Ureter (tissue), 1 donor: ENCODE results near the gene WWOX. TPM values are rescaled to one million over a fixed set of nuclear protein-coding genes. Genes with fewer than 3 reads are reported as not detected.

Experiments used
- DNase-seq: peaks from one replicate; pipeline ENCODE4 v3.0.0-alpha.2; 2020; ENCODE audit warnings: low spot score
- total RNA-seq: library from RNA; stranded (reverse); gene quantifications from one replicate; pipeline ENCODE4 v1.2.4, GENCODE V29; 2023
- donor health status: DM: yes; HTN: yes; CAD: no.

WWOX gene
- total RNA-seq, 1 donor from 2014 or later = 23.5 TPM

DNA sequence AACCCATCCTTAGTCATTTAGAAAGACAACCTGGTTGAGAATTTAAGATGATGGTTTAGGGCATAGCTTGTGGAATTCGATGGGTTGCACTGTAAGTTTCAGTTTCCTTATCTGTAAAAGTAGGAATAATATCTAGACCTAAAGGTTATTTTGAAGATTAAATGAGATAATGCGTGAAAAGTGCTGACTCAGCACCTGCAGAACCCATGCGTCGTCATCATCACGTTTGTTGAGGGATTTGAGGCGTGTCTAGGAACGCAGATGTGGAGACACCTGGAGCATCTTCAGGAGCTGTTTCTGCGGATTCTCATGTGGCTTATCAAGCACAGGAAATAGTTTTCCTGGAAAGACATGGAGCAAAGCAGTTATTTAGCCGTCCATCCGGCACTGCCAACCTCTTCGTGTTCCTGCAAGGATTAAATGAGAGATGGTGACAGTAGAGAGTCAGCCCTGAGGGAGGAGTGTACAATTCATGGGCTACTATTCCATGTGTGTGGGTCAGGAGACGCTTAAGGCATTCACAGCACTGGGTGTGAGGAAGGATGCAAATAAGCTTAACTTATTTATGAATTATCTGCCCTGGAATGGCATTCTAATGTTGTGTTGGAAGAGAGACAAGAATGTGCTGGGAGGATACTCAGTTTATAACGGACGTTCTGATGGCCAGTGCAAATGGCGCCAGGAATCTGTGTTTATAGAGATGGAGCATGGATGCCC lies 965.0 kb downstream of the WWOX start:
- DNase-seq = no peak

DNA sequence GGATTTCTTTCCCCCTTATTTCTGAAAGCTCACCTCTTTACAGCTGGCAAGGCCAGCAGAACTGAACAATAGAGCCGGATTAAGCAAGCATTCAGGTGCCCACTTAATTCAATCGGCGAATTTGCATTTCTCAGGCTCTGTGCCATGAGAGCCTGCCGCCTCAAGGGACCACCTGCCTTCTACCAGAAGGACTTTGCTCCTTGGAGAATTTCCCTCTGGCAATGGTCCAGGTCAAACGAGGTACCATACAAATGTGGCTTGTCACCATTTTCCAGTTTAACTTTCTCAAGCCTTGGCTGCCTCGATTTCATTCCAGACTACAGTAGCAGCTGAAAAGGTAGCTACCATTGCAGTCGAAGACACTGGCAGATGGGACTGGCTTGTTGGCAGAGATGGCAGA lies 967.1 kb downstream of the WWOX start:
- no peak for DNase-seq

DNA sequence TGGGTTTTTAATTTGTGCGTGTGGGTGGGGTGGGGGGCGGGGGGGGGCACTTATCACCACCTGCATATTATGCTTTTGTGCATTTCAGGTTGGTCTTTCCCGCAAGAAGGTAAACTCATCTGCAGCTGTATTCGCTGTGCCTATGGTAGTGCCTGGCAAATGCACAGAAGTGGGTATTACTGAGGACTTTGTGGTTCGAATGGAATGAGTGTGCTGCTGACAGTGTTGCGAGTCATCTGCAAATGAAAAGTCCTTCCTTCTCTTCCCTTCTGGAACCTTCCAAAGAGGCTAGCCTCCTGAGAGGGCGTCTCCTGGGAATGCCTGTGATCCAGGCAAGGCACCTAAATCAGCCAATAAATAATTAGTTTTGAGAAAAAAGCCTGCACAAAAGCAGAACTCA lies 968.1 kb downstream of the WWOX start:
- DNase-seq = no peak

DNA sequence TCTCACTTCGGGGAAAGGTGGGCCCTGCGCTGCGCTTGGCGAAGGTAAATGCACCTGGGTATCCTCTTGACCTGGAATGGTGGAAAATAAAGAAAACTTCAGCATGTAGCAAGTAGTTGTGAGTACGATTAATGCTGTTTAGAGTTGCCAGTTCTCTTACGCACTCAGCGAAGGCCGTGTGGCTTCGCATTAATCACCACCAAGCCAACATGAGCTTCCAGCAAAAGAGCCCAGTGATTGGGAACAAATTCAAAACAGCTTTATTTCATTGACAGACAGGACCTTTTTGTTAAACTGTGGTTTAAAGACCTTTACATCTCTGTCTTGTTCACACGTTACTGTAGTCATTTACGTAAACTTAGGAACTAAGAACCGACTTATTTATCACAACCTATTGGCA lies 969.7 kb downstream of the WWOX start:
- DNase-seq = no peak

DNA sequence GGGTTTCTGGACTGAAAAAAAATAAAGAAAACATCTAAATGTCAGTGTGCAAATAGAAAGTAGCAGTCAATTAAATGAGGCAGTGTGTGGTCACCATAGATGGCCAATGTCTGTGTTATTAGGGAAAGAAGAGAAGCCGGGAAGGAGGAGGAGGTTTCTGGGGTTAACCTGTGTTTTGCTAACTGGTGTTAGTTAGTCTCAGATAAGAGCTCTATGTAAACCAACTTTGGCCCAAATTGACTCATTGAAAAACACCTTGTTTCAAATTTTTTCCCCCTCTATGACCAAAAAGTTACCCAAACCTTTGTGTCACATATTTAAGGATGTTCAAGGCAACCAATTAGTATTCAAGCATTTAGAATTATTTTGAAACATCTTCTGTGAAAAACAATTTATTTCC lies 970.2 kb downstream of the WWOX start:
- no peak for DNase-seq

DNA sequence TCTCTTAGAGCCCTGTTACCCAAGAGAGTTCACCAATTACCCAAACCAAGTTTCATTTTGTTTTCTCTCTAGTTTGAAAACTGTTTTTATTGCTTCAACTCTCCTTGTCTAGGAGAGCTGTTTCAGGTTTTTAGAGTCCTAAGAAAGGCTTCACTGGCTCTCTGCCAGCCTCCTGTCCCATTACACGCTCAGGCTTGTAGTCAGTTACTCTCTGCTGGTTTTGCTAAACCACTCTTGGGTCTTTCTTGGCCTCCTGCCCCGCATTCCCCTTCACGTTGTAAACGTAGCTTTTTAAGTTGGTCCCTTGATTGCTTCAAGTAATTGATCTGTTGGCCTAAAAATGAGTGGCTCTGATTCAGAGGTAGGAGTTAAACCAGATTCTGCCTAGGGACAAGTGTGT lies 972.0 kb downstream of the WWOX start:
- DNase-seq = peak; percentile 57

DNA sequence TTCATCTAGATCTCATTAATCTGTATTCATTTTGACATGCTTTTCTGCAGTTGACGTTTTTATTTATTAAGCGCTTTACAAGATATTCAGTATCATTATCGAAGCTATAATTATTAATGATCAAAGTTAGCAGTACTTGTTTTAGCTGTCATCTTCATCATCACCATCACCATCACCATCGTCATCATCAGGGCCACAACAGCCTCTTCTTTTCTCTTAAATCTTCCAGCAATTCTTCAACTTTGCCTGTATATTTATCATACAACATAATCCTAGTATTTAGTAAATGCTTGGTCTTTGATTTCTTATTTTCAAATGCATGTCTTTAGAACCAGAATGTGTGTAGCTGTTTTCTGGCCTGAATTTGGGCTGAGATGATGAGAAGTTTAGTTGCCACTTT lies 973.1 kb downstream of the WWOX start:
- no peak for DNase-seq

DNA sequence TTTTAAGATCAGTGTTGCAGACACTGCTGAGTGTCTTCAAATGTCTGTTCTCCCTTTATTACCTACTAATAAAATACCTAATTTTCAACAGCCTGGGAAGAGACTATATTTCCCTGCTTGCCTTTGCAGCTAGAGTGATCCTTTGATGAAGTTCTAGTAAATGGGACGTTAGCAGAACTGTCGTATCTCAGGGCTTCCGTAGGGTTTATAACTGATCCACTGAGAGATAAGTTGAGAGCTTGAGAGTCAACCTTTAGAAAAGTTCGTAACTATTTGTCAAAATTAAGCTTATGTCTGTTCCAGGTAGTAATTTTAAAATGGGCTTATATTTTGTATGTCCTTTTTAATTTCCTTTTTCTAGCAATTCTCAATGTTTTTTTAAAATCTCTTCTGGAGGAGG lies 974.1 kb downstream of the WWOX start:
- DNase-seq = no peak

DNA sequence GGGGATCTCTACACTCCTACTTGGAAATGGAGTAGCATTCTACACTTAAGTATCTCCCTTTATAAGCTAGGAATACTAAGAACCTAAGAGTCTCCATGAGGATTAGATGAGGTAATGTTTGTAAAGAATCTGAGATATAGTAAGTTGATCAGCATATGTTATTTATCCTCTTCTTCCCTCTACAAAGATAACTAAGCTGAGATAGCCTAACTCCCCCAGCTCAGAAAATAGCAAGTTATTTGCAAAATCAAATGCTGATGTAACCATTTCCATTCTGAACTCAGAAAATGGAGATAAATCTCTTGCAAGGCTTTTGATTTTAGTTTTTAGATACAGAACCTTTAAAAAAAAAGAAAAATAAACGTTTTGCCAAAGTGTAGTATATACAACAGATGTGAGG lies 975.1 kb downstream of the WWOX start:
- DNase-seq = no peak

DNA sequence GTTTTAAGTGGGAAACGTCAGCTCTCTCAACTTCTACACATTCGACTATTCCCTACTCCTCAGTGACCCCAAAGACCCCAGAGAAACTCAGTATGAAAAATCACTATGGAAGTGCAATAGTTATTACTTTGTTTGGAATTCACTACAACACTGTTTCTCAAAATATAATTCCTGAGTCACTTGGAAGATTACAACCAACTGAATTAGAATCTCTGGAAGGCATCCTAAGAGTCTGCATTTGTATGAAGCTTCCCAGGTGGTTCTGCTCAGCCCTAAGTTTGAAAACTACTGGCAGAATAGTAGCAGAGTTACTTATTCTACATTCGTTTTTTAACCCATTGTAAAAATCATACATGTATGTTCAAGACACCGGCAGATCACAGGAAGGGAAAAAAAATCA lies 975.5 kb downstream of the WWOX start:
- no peak for DNase-seq

DNA sequence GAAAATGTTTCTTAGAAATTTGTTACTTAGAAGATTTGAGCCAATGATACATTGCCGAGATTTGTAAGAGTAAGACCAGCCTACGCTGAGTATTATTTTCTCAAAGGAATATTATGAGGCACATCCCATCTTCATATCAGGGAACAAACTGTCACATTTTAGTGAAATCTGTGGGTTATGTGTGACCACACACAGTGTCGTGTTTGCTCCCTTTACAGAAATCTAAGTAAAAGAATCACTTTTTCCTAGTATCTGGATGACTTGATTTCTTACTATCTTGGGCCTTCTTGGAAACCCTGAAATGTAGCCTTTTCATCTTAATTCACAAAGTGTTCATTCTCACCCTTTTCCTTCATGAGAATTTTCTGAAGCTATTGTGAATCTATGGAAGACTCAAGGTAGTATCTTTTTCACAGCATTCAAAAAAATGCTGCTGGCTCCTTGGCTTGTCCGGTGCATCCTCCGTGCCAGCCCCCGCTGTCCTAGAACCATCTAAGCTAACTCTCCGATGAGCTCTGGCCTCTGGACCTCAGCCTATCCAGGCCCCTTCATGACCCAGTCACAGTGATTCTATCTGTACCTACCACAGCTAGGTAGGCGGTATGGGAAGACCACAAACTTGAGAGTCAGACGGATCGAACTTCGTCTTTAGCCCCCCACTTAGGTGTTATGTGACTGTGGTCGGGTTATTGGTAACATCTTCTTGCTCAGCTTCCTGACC lies 976.8 kb downstream of the WWOX start:
- DNase-seq = no peak

DNA sequence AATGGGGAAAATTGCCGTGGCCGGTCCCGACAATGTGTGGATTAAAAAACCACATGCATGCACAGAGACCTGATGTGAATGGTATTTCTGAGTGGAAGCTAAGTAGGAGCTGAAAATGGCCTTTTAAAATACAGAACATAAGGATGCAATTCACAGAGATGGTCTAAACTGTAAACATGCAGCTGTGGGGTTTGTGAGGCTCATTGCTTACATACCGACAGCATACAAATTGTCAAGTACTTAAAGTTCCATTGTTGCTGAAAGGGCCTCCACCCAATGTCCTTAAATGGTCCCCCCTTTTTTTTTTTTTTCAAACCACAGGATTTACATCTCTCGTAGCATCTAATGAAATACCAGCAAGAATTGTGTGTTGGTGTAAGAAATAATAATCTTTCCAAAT lies 977.9 kb downstream of the WWOX start:
- DNase-seq = no peak

DNA sequence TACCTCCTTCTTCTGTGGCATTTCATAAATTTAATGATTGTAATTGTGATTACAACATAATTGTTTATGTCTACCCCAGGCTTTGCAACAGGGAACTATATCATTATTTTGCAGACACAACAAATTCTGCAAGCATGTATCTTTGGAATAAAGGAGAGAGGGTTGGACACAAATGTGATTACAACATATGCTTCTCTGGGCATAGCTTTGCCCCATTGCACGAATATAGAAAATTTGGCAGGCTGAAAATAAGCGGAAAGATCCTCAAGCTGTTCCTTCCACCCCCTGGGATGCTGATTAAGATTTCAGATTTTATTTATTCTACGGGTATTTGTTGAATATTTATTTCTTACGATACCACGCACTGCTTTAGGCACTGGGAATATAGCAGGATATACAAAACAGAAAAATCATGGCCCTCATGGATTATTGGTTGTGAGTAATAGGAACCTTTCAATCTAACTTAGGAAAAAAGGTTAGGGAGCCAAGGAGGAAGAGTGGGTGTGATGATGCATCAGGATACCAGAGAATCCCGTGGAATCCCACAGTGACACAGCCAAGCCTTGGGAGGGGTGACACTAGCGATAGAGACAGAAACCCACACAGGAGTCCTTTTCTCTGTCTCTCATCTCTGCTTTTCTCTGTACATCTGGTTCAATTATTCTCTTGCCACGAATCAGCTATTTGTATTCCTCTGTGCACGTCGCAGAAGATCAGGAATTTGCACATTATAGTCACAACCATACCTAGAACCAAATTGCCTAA lies 980.4 kb downstream of the WWOX start:
- DNase-seq = no peak

DNA sequence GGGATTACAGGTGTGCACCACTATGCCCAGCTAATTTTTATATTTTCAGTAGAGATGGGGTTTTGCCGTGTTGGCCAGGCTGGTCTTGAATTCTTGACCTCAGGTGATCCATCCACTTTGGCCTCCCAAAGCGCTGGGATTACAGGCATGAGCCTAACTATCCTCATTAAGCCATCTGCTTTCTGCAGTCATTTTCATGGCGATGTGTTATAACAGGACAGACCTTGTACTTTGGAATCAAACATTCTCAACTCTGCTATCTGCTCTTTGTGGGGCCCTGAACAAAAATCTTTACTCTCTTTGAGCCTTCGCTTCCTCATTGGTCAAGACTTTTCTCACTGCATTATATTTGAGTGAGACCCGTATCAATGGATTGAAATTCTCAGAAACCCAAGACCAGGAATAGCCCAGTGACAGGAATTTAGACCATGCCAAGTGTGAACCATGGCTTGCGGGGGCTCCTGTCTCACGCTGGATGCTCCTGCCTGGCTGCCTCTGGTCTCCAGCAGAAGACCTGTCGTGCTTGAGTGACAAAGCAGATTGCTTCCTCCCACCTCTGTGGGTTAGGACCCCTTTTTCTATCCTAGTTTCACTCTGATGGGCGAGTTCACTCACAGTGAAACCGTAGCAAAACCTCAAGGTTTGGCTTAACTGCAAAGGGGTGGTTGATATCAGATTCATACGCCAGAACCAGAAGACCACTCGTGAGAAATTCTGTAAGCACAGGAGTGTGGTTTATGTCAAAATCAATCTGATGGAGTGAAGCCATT lies 982.0 kb downstream of the WWOX start:
- no peak for DNase-seq

DNA sequence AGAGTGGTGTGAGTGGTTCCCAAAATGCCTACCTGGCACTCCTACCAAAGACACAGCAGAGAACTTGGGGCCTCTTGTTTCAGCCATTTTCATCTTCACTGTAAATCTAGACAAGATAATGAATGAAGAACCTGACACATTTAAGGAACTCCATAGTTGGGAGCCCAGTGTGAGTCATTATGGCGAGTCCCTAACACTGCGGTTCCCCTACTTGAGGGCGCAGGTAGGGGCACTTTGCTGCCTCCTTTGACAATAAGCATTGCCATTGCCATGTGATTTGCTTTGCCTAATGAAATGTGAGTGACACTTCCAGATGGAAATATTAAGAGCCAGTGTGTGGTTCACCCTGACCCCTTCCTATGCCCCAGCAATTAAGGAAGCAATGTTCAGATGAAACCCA lies 983.5 kb downstream of the WWOX start:
- DNase-seq = no peak

DNA sequence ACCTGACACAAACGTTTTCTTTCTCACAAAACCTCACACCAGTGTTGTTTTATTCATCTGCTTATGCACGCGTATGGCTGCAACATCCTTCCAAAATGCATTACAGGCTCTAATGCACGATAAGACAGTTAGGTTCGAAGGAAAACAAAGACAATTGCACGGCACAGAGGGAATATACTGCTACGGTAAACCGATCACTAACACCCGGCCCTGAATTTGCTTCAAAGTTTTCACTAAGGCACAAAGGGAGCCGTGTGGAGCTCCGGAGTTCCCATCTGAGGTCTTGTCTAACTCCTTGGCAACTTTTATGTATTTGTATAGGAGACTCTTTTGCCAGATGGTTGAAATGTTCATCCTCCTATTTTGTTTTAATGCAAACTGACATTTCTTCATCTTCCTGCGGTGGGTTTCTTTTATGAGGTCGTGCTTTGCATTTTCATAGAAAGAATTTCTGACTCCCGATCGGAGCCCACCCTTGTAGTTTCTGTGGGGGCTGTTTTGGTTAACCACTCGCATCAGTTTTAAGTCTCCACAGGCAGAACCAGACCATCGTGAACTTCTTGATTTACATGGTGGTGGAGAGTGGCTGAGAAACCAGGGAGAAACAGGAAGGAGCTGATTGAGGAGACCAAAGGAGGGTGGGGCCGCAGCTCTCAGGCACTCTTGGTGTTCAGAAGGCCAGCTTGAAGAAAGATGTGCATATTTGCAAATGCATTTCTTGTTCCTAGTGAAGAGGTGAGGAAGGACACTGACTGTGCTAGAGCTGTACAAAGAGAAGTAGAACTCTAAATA lies 984.2 kb downstream of the WWOX start:
- no peak for DNase-seq

DNA sequence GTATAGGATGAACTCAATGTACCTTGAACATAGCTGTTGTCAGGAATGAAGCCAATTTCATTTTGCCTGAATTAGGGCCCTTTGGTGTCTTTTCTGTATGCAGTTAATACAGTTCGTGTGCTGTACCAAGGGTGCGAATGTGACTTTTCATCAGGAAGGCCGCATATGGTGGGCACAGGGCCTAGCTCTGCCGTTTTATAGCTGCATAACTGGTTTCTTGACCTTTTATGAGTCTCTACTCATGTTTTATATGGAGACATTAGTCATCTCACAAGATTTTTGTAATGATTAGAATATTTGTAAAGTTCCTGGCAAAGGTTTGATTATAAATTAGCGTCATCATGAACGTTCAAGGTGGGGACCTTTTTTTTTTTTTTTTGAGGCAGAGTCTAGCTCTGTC lies 989.5 kb downstream of the WWOX start:
- no peak for DNase-seq

DNA sequence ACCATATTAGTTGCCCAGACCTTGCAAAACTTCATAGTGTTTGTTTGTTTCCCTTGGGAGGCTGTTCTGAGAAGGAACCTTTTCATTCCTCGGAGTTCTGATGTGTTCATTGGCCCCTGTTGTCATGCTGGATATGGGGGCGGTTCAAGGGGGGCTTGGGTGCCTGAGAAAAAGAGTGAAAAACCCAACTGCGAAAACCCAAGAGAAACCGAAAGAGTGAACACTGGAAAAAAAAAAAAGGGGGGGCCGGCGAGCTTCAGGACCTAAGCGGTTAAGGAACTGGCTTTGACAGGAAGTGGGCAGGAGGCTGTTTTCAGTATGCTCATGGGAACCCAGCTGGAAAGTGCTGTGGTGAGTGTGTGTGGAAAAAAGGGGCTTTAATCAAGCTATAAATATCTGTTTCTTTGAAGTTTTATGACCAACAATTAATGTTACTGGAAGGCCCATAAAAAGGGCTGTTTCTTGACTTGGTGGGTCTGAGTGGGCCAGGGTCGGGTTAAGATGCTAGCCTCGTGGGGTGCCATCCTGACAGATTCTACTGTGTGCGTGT lies 990.4 kb downstream of the WWOX start:
- DNase-seq = no peak

DNA sequence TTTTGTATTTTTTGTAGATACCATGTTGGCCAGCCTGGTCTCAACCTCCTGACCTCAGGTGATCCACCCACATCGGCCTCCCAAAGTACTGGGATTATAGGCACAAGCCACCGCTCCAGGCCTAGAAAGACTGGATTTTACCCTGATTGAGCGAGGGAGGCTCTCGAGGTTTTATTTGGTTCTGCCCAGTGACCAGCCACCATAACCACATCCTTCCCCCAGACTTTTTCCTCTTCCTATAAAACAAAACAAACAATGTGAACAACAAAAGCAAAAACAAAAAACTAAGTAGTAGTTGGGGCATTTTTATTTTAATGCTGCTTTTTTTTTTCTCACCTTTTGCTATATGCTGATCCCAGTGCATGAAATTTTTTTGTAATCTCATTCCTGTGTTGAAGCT lies 991.5 kb downstream of the WWOX start:
- DNase-seq = no peak

DNA sequence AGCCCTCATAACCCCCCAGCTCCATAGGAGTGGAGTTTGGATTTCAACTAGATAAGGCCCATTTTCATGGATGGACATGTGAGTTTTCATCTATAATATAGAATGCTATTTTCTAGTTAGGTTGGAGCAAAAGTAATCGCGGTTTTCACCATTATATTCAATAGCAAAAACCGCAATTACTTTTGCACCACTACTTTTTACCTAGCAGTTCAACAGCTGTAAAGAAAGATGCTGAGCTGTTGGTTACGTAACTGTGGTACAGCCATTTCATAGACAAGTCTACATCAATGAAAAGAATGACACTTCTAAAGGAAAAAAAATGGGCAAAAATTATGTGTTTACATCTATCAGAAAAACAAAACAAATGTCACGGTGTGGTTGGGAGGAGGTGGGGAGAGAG lies 993.4 kb downstream of the WWOX start:
- no peak for DNase-seq

DNA sequence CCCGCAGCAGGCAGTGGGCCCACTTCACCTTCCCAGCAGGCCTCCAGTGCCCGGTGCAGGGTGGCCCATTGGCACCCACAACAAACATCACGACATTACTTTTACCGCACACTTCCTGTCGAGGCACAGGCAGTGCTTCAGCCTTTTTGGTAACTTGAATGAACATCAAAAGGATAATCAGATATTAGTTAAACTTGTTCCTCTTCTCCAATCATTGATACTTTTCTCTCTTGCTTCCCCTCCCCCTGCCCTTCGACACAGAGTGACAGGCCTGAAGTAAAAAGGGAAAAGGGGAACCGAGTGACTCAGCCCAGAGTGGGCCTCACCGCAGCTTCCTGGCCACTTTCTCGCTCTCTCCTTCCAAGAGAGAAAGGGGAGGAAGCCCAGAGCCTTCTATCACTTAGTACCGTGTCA lies 994.1 kb downstream of the WWOX start:
- DNase-seq = no peak
